HCT116 (cell line): Measurements from ENCODE around the gene ERRFI1.

ENCODE experiments used
- EGR1 ChIP-seq: IDR thresholded peaks from 2 replicates; pipeline ENCODE4 v1.6.1; 2012; ENCODE audit warnings: low read depth
- ELF1 ChIP-seq: IDR thresholded peaks from 2 replicates; pipeline ENCODE4 v1.6.1; 2012; ENCODE audit warnings: low read depth, borderline replicate concordance
- EZH2 ChIP-seq: fragments of 200-600 bp; sonication (generic); IDR thresholded peaks from 2 replicates; pipeline ENCODE4 v1.6.1; 2017; ENCODE audit warnings: antibody characterized with exemption, mixed run types
- JUND ChIP-seq: IDR thresholded peaks from 2 replicates; pipeline ENCODE4 v1.6.1; 2012
- POLR2A ChIP-seq: IDR thresholded peaks from 2 replicates; pipeline ENCODE4 v1.7.0; 2011; ENCODE audit warnings: borderline replicate concordance; ENCODE audit not compliant: insufficient read depth, insufficient read length; ENCODE audit errors: extremely low read depth
- POLR2AphosphoS5 ChIP-seq: IDR thresholded peaks from 2 replicates; pipeline ENCODE4 v1.6.1; 2011; ENCODE audit warnings: mild to moderate bottlenecking, low read depth, low read length, moderate library complexity
- RAD21 ChIP-seq: IDR thresholded peaks from 2 replicates; pipeline ENCODE4 v1.6.1; 2012; ENCODE audit warnings: low read depth, mild to moderate bottlenecking
- SIN3A ChIP-seq: IDR thresholded peaks from 2 replicates; pipeline ENCODE4 v1.6.1; 2012; ENCODE audit warnings: low read depth
- SP1 ChIP-seq: IDR thresholded peaks from 2 replicates; pipeline ENCODE4 v1.6.1; 2012; ENCODE audit warnings: low read depth
- TF ChIP-seq, protein P1 (sequence below), 3 experiments: fragments of 200-600 bp in 1 of 3; sonication (generic) in 1 of 3; IDR thresholded peaks in 2 of 3; conservative IDR thresholded peaks in 1 of 3; 2 replicates each; pipeline ENCODE4 v1.5.1; 2012 to 2017; ENCODE audit warnings: low read depth in 2 of 3, low read length in 2 of 3, antibody characterized with exemption in 1 of 3, borderline replicate concordance in 1 of 3, control low read depth in 1 of 3, mild to moderate bottlenecking in 1 of 3, mixed read lengths in 1 of 3, mixed run types in 1 of 3, moderate library complexity in 1 of 3; ENCODE audit not compliant: insufficient read depth in 1 of 3
- TF ChIP-seq, protein P2 (sequence below): IDR thresholded peaks from 2 replicates; pipeline ENCODE4 v1.6.1; 2012; ENCODE audit warnings: low read depth
- TF ChIP-seq, protein P3 (sequence below): IDR thresholded peaks from 2 replicates; pipeline ENCODE4 v1.6.1; 2012
- TF ChIP-seq, protein P4 (sequence below): IDR thresholded peaks from 2 replicates; pipeline ENCODE4 v1.6.1; 2012

DNA sequence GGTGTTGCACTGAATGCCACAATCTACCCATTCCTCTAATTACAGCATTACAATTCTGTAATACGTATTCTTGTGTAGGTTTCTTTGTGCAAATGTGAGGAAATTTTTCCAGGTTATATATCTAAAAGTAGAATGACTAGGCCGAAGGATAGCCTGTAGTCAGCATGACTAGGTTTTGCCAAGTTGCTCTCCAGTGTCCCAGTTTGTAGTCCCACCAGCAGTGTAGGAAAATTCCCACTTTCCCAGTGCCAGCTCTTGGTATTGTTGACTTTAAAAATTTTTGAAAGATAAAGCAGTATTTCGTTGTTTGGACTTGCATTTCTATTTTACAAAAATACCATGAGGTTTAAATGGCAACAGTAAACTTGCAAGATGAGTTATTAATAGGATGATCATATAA, 61.6 kb downstream of the ERRFI1 start:
- TF ChIP-seq POLR2A (no peak), JUND (no peak), EZH2 (no peak), POLR2AphosphoS5 (no peak), EGR1 (no peak), SIN3A (no peak), RAD21 (no peak), ELF1 (no peak), SP1 (no peak)
- TF ChIP-seq, protein P1, sequence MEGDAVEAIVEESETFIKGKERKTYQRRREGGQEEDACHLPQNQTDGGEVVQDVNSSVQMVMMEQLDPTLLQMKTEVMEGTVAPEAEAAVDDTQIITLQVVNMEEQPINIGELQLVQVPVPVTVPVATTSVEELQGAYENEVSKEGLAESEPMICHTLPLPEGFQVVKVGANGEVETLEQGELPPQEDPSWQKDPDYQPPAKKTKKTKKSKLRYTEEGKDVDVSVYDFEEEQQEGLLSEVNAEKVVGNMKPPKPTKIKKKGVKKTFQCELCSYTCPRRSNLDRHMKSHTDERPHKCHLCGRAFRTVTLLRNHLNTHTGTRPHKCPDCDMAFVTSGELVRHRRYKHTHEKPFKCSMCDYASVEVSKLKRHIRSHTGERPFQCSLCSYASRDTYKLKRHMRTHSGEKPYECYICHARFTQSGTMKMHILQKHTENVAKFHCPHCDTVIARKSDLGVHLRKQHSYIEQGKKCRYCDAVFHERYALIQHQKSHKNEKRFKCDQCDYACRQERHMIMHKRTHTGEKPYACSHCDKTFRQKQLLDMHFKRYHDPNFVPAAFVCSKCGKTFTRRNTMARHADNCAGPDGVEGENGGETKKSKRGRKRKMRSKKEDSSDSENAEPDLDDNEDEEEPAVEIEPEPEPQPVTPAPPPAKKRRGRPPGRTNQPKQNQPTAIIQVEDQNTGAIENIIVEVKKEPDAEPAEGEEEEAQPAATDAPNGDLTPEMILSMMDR (IDR thresholded peaks at IDR 0.05 in 2 of 3, conservative IDR thresholded peaks at IDR 0.05 in 1 of 3; ENCODE audit: borderline replicate concordance in 1 of 3, insufficient read depth in 1 of 3, low read depth in 2 of 3, low read length in 2 of 3), result no peak
- TF ChIP-seq, protein P2, sequence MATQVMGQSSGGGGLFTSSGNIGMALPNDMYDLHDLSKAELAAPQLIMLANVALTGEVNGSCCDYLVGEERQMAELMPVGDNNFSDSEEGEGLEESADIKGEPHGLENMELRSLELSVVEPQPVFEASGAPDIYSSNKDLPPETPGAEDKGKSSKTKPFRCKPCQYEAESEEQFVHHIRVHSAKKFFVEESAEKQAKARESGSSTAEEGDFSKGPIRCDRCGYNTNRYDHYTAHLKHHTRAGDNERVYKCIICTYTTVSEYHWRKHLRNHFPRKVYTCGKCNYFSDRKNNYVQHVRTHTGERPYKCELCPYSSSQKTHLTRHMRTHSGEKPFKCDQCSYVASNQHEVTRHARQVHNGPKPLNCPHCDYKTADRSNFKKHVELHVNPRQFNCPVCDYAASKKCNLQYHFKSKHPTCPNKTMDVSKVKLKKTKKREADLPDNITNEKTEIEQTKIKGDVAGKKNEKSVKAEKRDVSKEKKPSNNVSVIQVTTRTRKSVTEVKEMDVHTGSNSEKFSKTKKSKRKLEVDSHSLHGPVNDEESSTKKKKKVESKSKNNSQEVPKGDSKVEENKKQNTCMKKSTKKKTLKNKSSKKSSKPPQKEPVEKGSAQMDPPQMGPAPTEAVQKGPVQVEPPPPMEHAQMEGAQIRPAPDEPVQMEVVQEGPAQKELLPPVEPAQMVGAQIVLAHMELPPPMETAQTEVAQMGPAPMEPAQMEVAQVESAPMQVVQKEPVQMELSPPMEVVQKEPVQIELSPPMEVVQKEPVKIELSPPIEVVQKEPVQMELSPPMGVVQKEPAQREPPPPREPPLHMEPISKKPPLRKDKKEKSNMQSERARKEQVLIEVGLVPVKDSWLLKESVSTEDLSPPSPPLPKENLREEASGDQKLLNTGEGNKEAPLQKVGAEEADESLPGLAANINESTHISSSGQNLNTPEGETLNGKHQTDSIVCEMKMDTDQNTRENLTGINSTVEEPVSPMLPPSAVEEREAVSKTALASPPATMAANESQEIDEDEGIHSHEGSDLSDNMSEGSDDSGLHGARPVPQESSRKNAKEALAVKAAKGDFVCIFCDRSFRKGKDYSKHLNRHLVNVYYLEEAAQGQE, result no peak
- TF ChIP-seq, protein P3, sequence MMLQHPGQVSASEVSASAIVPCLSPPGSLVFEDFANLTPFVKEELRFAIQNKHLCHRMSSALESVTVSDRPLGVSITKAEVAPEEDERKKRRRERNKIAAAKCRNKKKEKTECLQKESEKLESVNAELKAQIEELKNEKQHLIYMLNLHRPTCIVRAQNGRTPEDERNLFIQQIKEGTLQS, result no peak
- TF ChIP-seq, protein P4, sequence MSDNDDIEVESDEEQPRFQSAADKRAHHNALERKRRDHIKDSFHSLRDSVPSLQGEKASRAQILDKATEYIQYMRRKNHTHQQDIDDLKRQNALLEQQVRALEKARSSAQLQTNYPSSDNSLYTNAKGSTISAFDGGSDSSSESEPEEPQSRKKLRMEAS, result no peak
